ENCODE measurements around the gene CCNG2. TPM values are rescaled to one million over a fixed set of nuclear protein-coding genes. Genes with fewer than 3 reads are reported as not detected.

CCNG2 gene
- total and polyA plus RNA-seq, 2 of the 13 experiments (the other 11 are each of a cell fraction or from before 2014, with no cell fraction given), result 3.9 to 11.5 TPM

GRCh38 chr4:77157859-77158486 is 966 bp downstream of the CCNG2 start (continued):
- TF ChIP-seq, protein P1, sequence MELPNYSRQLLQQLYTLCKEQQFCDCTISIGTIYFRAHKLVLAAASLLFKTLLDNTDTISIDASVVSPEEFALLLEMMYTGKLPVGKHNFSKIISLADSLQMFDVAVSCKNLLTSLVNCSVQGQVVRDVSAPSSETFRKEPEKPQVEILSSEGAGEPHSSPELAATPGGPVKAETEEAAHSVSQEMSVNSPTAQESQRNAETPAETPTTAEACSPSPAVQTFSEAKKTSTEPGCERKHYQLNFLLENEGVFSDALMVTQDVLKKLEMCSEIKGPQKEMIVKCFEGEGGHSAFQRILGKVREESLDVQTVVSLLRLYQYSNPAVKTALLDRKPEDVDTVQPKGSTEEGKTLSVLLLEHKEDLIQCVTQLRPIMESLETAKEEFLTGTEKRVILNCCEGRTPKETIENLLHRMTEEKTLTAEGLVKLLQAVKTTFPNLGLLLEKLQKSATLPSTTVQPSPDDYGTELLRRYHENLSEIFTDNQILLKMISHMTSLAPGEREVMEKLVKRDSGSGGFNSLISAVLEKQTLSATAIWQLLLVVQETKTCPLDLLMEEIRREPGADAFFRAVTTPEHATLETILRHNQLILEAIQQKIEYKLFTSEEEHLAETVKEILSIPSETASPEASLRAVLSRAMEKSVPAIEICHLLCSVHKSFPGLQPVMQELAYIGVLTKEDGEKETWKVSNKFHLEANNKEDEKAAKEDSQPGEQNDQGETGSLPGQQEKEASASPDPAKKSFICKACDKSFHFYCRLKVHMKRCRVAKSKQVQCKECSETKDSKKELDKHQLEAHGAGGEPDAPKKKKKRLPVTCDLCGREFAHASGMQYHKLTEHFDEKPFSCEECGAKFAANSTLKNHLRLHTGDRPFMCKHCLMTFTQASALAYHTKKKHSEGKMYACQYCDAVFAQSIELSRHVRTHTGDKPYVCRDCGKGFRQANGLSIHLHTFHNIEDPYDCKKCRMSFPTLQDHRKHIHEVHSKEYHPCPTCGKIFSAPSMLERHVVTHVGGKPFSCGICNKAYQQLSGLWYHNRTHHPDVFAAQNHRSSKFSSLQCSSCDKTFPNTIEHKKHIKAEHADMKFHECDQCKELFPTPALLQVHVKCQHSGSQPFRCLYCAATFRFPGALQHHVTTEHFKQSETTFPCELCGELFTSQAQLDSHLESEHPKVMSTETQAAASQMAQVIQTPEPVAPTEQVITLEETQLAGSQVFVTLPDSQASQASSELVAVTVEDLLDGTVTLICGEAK (IDR thresholded peaks at IDR 0.05), result no peak
- TF ChIP-seq, protein P1 (CRISPR knock-in tag; IDR thresholded peaks at IDR 0.05), result peak; percentile 30; the same call in 1 of the 2 replicates
- TF ChIP-seq, protein P2, sequence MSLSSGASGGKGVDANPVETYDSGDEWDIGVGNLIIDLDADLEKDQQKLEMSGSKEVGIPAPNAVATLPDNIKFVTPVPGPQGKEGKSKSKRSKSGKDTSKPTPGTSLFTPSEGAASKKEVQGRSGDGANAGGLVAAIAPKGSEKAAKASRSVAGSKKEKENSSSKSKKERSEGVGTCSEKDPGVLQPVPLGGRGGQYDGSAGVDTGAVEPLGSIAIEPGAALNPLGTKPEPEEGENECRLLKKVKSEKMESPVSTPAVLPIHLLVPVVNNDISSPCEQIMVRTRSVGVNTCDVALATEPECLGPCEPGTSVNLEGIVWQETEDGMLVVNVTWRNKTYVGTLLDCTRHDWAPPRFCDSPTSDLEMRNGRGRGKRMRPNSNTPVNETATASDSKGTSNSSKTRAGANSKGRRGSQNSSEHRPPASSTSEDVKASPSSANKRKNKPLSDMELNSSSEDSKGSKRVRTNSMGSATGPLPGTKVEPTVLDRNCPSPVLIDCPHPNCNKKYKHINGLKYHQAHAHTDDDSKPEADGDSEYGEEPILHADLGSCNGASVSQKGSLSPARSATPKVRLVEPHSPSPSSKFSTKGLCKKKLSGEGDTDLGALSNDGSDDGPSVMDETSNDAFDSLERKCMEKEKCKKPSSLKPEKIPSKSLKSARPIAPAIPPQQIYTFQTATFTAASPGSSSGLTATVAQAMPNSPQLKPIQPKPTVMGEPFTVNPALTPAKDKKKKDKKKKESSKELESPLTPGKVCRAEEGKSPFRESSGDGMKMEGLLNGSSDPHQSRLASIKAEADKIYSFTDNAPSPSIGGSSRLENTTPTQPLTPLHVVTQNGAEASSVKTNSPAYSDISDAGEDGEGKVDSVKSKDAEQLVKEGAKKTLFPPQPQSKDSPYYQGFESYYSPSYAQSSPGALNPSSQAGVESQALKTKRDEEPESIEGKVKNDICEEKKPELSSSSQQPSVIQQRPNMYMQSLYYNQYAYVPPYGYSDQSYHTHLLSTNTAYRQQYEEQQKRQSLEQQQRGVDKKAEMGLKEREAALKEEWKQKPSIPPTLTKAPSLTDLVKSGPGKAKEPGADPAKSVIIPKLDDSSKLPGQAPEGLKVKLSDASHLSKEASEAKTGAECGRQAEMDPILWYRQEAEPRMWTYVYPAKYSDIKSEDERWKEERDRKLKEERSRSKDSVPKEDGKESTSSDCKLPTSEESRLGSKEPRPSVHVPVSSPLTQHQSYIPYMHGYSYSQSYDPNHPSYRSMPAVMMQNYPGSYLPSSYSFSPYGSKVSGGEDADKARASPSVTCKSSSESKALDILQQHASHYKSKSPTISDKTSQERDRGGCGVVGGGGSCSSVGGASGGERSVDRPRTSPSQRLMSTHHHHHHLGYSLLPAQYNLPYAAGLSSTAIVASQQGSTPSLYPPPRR (CRISPR knock-in tag; IDR thresholded peaks at IDR 0.05; ENCODE audit: borderline replicate concordance), result no peak; the same call in 1 of the 2 replicates
- TF ChIP-seq ZNF121 (CRISPR knock-in tag; IDR thresholded peaks at IDR 0.05), result no peak
- TF ChIP-seq, protein P3, sequence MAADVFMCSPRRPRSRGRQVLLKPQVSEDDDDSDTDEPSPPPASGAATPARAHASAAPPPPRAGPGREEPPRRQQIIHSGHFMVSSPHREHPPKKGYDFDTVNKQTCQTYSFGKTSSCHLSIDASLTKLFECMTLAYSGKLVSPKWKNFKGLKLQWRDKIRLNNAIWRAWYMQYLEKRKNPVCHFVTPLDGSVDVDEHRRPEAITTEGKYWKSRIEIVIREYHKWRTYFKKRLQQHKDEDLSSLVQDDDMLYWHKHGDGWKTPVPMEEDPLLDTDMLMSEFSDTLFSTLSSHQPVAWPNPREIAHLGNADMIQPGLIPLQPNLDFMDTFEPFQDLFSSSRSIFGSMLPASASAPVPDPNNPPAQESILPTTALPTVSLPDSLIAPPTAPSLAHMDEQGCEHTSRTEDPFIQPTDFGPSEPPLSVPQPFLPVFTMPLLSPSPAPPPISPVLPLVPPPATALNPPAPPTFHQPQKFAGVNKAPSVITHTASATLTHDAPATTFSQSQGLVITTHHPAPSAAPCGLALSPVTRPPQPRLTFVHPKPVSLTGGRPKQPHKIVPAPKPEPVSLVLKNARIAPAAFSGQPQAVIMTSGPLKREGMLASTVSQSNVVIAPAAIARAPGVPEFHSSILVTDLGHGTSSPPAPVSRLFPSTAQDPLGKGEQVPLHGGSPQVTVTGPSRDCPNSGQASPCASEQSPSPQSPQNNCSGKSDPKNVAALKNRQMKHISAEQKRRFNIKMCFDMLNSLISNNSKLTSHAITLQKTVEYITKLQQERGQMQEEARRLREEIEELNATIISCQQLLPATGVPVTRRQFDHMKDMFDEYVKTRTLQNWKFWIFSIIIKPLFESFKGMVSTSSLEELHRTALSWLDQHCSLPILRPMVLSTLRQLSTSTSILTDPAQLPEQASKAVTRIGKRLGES (CRISPR knock-in tag; IDR thresholded peaks at IDR 0.05; ENCODE audit: borderline replicate concordance), result no peak
- peak; percentile 63 for TF ChIP-seq MED1 (CRISPR knock-in tag; IDR thresholded peaks at IDR 0.05)
- TF ChIP-seq ZNF205 (CRISPR knock-in tag; IDR thresholded peaks at IDR 0.05), result no peak; the same call in 1 of the 2 replicates
- TF ChIP-seq ZSCAN29 (CRISPR knock-in tag; conservative IDR thresholded peaks at IDR 0.05), result no peak
- TF ChIP-seq ZMYM4 (CRISPR knock-in tag; IDR thresholded peaks at IDR 0.05), result peak; percentile 52; the same call in 1 of the 2 replicates
- 0 out of 2 replicates have a peak, but pooled peaks have one; percentile 25 for TF ChIP-seq KLF12 (CRISPR knock-in tag; IDR thresholded peaks at IDR 0.05; ENCODE audit: borderline replicate concordance)
- TF ChIP-seq CREM (IDR thresholded peaks at IDR 0.05), result no peak
- no peak for TF ChIP-seq CREM (CRISPR knock-in tag; IDR thresholded peaks at IDR 0.05)
- peak; percentile 41; the same call in 1 of the 2 replicates for TF ChIP-seq ZMYM3 (CRISPR knock-in tag; IDR thresholded peaks at IDR 0.05)

Data from HepG2 (cell line).